Measurements from ENCODE around the gene GPR157.

DNA sequence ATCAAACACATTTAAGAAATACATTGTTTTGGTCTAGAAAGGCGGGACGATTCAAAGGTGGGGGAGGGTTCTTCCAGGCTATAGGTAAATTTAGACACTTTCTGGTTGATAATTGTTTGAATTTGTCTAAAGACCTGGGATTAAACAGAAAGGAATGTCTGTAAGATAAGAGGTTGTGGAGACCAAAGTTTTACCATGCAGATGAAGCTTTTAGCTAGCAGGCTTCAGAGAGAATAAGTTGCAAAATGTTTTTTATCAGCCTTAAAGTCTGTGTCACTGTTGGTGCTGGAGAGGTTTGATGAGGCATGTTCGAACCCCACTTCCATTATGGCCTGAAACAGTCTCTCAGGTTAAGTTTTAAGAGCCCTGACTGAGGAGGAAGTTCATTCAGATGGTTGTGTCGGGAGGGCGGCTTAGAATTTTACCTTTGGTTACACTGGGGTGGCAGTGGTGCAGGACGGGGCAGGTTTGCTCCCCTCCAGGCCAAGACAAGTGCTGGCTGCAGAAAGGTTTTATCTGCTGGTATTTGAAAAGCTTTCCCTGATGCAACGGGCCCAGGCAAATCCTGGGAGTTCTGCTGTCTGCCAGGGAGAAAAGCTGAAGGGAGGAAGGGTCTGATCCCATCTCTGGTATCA lies 43.5 kb downstream of the GPR157 start:
- TF ChIP-seq, protein P1, sequence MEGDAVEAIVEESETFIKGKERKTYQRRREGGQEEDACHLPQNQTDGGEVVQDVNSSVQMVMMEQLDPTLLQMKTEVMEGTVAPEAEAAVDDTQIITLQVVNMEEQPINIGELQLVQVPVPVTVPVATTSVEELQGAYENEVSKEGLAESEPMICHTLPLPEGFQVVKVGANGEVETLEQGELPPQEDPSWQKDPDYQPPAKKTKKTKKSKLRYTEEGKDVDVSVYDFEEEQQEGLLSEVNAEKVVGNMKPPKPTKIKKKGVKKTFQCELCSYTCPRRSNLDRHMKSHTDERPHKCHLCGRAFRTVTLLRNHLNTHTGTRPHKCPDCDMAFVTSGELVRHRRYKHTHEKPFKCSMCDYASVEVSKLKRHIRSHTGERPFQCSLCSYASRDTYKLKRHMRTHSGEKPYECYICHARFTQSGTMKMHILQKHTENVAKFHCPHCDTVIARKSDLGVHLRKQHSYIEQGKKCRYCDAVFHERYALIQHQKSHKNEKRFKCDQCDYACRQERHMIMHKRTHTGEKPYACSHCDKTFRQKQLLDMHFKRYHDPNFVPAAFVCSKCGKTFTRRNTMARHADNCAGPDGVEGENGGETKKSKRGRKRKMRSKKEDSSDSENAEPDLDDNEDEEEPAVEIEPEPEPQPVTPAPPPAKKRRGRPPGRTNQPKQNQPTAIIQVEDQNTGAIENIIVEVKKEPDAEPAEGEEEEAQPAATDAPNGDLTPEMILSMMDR (conservative IDR thresholded peaks at IDR 0.05; ENCODE audit: low read length): no peak
- TF ChIP-seq EZH2phosphoT487 (IDR thresholded peaks at IDR 0.05; ENCODE audit: borderline replicate concordance): no peak

Measured in Loucy (cell line).